ENCODE results near the gene RBM8A. TPM values are rescaled to one million over a fixed set of nuclear protein-coding genes. Genes with fewer than 3 reads are reported as not detected.
A peak's percentile ranks its signal among the peaks of the same experiment; 100 is the strongest.

RBM8A gene
- total and polyA plus RNA-seq, 7 donors: 82.9 to 527 (median 207) TPM

DNA sequence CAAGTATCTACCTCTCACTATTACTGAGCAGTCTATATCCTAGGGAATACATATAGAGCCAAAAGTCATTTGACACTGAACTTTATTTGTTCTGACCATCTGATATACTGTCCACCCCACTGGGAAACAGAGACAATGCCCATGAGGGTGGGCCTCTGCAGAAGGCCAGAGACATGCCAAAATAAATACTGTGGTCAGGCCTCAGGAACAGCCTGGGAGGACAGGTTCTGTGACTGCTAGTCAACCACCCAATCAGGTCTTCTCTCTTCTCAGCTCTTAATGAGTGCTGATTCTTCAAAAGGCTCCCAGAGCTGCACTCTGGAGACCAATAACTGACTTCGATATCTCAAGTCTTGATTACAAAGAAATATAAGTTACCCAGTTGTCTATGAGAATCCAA lies 36.1 kb downstream of the RBM8A start:
- Histone ChIP-seq H3K4me1 (peaks cover 32% of the 10 kb centered on the region), H3K4me3 (no peak overlapping the region), H3K36me3 (ENCODE audit: insufficient read depth in 1 of 2, low read depth in 1 of 2) (no peaks in the 10 kb centered on the region), H3K27ac (peak overlapping the region; percentile 88), H3K9me3 (no peaks in the 10 kb centered on the region), H3K27me3 (ENCODE audit: insufficient read depth in 3 of 3, low read length in 2 of 3) (no peaks in the 10 kb centered on the region)
- DNase-seq: no peak
- WGBS, 3 donors: 46 to 67% (median 59%) methylated on average over 1 of the region's 1 CpG
- TF ChIP-seq, protein P1, sequence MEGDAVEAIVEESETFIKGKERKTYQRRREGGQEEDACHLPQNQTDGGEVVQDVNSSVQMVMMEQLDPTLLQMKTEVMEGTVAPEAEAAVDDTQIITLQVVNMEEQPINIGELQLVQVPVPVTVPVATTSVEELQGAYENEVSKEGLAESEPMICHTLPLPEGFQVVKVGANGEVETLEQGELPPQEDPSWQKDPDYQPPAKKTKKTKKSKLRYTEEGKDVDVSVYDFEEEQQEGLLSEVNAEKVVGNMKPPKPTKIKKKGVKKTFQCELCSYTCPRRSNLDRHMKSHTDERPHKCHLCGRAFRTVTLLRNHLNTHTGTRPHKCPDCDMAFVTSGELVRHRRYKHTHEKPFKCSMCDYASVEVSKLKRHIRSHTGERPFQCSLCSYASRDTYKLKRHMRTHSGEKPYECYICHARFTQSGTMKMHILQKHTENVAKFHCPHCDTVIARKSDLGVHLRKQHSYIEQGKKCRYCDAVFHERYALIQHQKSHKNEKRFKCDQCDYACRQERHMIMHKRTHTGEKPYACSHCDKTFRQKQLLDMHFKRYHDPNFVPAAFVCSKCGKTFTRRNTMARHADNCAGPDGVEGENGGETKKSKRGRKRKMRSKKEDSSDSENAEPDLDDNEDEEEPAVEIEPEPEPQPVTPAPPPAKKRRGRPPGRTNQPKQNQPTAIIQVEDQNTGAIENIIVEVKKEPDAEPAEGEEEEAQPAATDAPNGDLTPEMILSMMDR (IDR thresholded peaks at IDR 0.05): no peak
- intact Hi-C loops (cut with DNase I): loop anchor here (1.0 to 5.0 kb wide), 2 partner anchors 19 to 121 kb away; partner anchors contain the start of gene ITGA10 (in 1 of the 2)
- no peak for ATAC-seq

DNA sequence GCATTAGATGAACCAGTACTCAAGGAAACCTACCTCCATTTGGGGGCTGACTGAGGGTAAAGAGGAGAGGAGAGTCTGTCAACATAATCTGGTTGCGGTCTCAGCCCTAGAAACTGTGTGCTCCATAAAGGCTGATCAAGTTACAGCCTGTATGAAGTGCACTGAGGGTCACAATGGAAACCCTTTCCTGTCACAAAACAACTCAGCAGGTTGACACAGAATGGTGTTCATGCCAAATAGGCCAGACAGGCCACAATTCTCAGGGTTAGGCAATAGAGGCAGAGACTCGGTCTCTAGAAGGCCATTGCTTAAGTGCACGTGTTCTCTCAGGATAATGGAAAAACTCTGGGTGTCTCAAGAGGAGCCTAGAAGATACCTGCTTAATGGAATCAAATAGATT lies 37.6 kb downstream of the RBM8A start:
- no peaks in the 10 kb centered on the region for H3K9me3 ChIP-seq
- no peak for DNase-seq
- no peaks in the 10 kb centered on the region for H3K27me3 ChIP-seq (ENCODE audit: insufficient read depth in 3 of 3, low read length in 2 of 3)
- peaks cover 35% of the 10 kb centered on the region for H3K4me1 ChIP-seq
- 47 to 60% (median 59%) methylated on average over 3 of the region's 3 CpGs for WGBS, 3 donors
- H3K27ac ChIP-seq: peak overlapping the region; percentile 32
- no peaks in the 10 kb centered on the region for H3K36me3 ChIP-seq (ENCODE audit: insufficient read depth in 1 of 2, low read depth in 1 of 2)
- peak; percentile 35 to 62 (median 50) for ATAC-seq
- H3K4me3 ChIP-seq: no peak overlapping the region
- intact Hi-C loops (cut with DNase I): loop anchor here in 1 of 2 donors (5.0 kb wide), 2 partner anchors 78 to 123 kb away; no protein-coding TSS in a partner anchor
- TF ChIP-seq, protein P1 (IDR thresholded peaks at IDR 0.05): no peak

DNA sequence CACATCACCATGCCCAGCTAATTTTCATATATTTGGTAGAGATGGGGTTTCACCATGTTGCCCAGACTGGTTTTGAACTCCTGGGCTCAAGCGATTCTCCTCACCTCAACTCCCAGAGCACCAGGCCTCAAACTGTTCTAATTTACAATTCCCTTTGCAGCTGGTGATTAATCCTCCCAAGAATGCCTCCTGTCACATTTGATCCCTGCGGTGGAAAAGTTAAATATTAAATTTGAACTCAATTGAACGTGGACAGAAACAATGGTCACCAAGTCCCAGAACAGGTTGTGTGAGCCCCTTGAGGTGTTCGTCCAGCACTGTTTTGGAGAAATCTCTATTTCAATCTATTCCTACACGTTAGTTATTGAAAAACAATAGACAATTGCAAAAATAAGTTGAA lies 39.7 kb downstream of the RBM8A start:
- TF ChIP-seq, protein P1 (IDR thresholded peaks at IDR 0.05): no peak
- Histone ChIP-seq H3K4me1 (peaks cover 32% of the 10 kb centered on the region), H3K4me3 (no peak overlapping the region), H3K9me3 (no peaks in the 10 kb centered on the region), H3K36me3 (ENCODE audit: insufficient read depth in 1 of 2, low read depth in 1 of 2) (no peaks in the 10 kb centered on the region), H3K27me3 (ENCODE audit: insufficient read depth in 3 of 3, low read length in 2 of 3) (no peaks in the 10 kb centered on the region), H3K27ac (no peak overlapping the region)
- intact Hi-C loops (cut with DNase I): loop anchor here in 1 of 2 donors (5.0 kb wide), 1 partner anchor 80 kb away; no protein-coding TSS in a partner anchor
- WGBS, 3 donors: 70 to 76% (median 75%) methylated on average over 5 of the region's 5 CpGs
- ATAC-seq: no peak
- DNase-seq: no peak

DNA sequence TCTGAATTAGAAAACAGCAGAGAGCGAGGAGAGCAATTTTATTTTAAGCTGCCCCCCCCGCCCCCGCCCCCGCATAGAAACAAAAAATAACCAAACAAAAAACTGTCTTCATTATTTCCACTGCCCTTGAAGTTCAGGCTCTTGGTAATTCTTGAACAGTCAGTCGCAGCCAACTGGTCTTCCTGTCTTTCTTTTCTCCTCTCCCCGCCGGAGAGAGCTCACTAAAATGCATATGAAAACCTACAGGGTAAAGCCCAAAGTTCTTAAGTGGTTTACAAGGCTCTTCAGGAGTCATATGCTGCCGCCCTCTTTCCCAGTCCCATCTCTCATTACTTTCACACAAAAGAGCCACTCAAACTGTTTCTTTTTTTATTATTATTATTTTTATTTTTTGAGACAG lies 40.5 kb downstream of the RBM8A start:
- WGBS, 3 donors: 59 to 71% (median 69%) methylated on average over 8 of the region's 8 CpGs
- peak overlapping the region; percentile 50 for H3K27ac ChIP-seq
- no peak for ATAC-seq

More for the DNA sequence above, 40.5 kb downstream of the RBM8A start:
- Histone ChIP-seq H3K4me3 (peak overlapping the region; percentile 8), H3K27me3 (ENCODE audit: insufficient read depth in 3 of 3, low read length in 2 of 3) (no peaks in the 10 kb centered on the region), H3K4me1 (peaks cover 26% of the 10 kb centered on the region), H3K9me3 (no peaks in the 10 kb centered on the region), H3K36me3 (ENCODE audit: insufficient read depth in 1 of 2, low read depth in 1 of 2) (no peaks in the 10 kb centered on the region)
- intact Hi-C loops (cut with DNase I): loop anchor here in 1 of 2 donors (5.0 kb wide), 1 partner anchor 80 kb away; no protein-coding TSS in a partner anchor
- no peak for DNase-seq
- TF ChIP-seq, protein P1 (IDR thresholded peaks at IDR 0.05): no peak

Measured in psoas muscle (tissue), 8 donors.